ENCODE results near the gene RAB4A.

Gene RAB4A

GRCh38 chr1:229244091-229244490 lies 26.8 kb upstream of the RAB4A start:
- Histone ChIP-seq H2AK5ac (ENCODE audit: low read depth, low read length) (no peak overlapping the region), H4K8ac (ENCODE audit: low read depth, low read length) (no peak overlapping the region), H2BK15ac (ENCODE audit: low read length) (no peak overlapping the region), H3K23ac (ENCODE audit: low read depth, low read length, poor library complexity) (no peak overlapping the region), H2BK12ac (ENCODE audit: low read length) (no peak overlapping the region), H3K18ac (ENCODE audit: low read length) (no peak overlapping the region), H4K91ac (ENCODE audit: low read depth, low read length, poor library complexity) (no peak overlapping the region), H3K27ac (replicated peaks; ENCODE audit: low read length) (no peak overlapping the region), H3K4me1 (ENCODE audit: control insufficient read depth in 2 of 2, insufficient read depth in 1 of 2, low read depth in 1 of 2, low read length in 2 of 2) (peaks cover 2 to 21% of the 10 kb centered on the region in 2 donors), H3K79me1 (ENCODE audit: low read depth, low read length) (peaks cover 3% of the 10 kb centered on the region), H3K9ac (ENCODE audit: low read depth, low read length, poor library complexity) (no peak overlapping the region), H3K4me3 (ENCODE audit: low read length in 2 of 2) (no peak overlapping the region), H3K9me3 (replicated peaks in 1 of 2; ENCODE audit: control insufficient read depth in 2 of 2, insufficient read depth in 1 of 2, low read depth in 1 of 2, low read length in 2 of 2) (peaks cover 2 to 24% of the 10 kb centered on the region in 2 donors), H2AFZ (ENCODE audit: low read length) (no peak overlapping the region), H3K4me2 (ENCODE audit: insufficient read depth, low read length, poor library complexity, severe bottlenecking) (no peak overlapping the region), H3K4ac (ENCODE audit: low read length) (no peak overlapping the region), H3K14ac (ENCODE audit: low read length) (no peak overlapping the region), H3K27me3 (ENCODE audit: control insufficient read depth in 3 of 3, insufficient read depth in 3 of 3, low read depth in 1 of 3, low read length in 3 of 3) (no peaks in the 10 kb centered on the region), H2BK5ac (ENCODE audit: low read length) (no peak overlapping the region), H3K36me3 (replicated peaks in 1 of 2; ENCODE audit: control insufficient read depth in 2 of 2, insufficient read depth in 2 of 2, low read length in 2 of 2) (no peaks in the 10 kb centered on the region), H2BK120ac (ENCODE audit: low read depth, low read length) (no peak overlapping the region)
- no CpG with 5 or more reads among the region's 3 CpGs for WGBS, 2 donors (ENCODE audit: extremely low coverage in 2 of 2, insufficient read length in 2 of 2, insufficient replicate concordance in 1 of 2)
- no peak for DNase-seq (ENCODE audit: low spot score)

- Histone ChIP-seq H3K9me3 (replicated peaks in 1 of 2; ENCODE audit: control insufficient read depth in 2 of 2, insufficient read depth in 1 of 2, low read depth in 1 of 2, low read length in 2 of 2) (peaks cover 2 to 14% of the 10 kb centered on the region in 2 donors), H3K79me1 (ENCODE audit: low read depth, low read length) (peaks cover 3% of the 10 kb centered on the region), H3K9ac (ENCODE audit: low read depth, low read length, poor library complexity) (no peak overlapping the region), H3K14ac (ENCODE audit: low read length) (no peak overlapping the region), H2AK5ac (ENCODE audit: low read depth, low read length) (no peak overlapping the region), H2BK12ac (ENCODE audit: low read length) (no peak overlapping the region), H2BK120ac (ENCODE audit: low read depth, low read length) (no peak overlapping the region), H3K27ac (replicated peaks; ENCODE audit: low read length) (no peak overlapping the region), H3K27me3 (ENCODE audit: control insufficient read depth in 3 of 3, insufficient read depth in 3 of 3, low read depth in 1 of 3, low read length in 3 of 3) (peaks cover 0 to 5% (median 0%) of the 10 kb centered on the region in 3 experiments), H3K4me2 (ENCODE audit: insufficient read depth, low read length, poor library complexity, severe bottlenecking) (no peak overlapping the region), H3K36me3 (replicated peaks in 1 of 2; ENCODE audit: control insufficient read depth in 2 of 2, insufficient read depth in 2 of 2, low read length in 2 of 2) (no peaks in the 10 kb centered on the region), H3K4ac (ENCODE audit: low read length) (no peak overlapping the region), H4K91ac (ENCODE audit: low read depth, low read length, poor library complexity) (no peak overlapping the region), H4K8ac (ENCODE audit: low read depth, low read length) (no peak overlapping the region), H2BK5ac (ENCODE audit: low read length) (no peak overlapping the region), H3K18ac (ENCODE audit: low read length) (no peak overlapping the region), H2AFZ (ENCODE audit: low read length) (no peak overlapping the region), H2BK15ac (ENCODE audit: low read length) (no peak overlapping the region), H3K23ac (ENCODE audit: low read depth, low read length, poor library complexity) (no peak overlapping the region), H3K4me1 (ENCODE audit: control insufficient read depth in 2 of 2, insufficient read depth in 1 of 2, low read depth in 1 of 2, low read length in 2 of 2) (peaks cover 11 to 15% of the 10 kb centered on the region in 2 donors), H3K4me3 (ENCODE audit: low read length in 2 of 2) (no peak overlapping the region)
- DNase-seq (ENCODE audit: low spot score), result no peak
- WGBS, 2 donors (ENCODE audit: extremely low coverage in 2 of 2, insufficient read length in 2 of 2, insufficient replicate concordance in 1 of 2), result no CpG with 5 or more reads among the region's 2 CpGs
Measured at GRCh38 chr1:229247871-229248270, 23.0 kb upstream of the RAB4A start.

- Histone ChIP-seq H2BK120ac (ENCODE audit: low read depth, low read length) (no peak overlapping the region), H2AK5ac (ENCODE audit: low read depth, low read length) (peak overlapping the region; percentile 15), H3K14ac (ENCODE audit: low read length) (no peak overlapping the region), H2BK12ac (ENCODE audit: low read length) (no peak overlapping the region), H3K27ac (replicated peaks; ENCODE audit: low read length) (no peak overlapping the region), H3K27me3 (ENCODE audit: control insufficient read depth in 3 of 3, insufficient read depth in 3 of 3, low read depth in 1 of 3, low read length in 3 of 3) (peaks cover 0 to 5% (median 0%) of the 10 kb centered on the region in 3 experiments), H4K8ac (ENCODE audit: low read depth, low read length) (no peak overlapping the region), H2AFZ (ENCODE audit: low read length) (no peak overlapping the region), H3K4me1 (ENCODE audit: control insufficient read depth in 2 of 2, insufficient read depth in 1 of 2, low read depth in 1 of 2, low read length in 2 of 2) (peaks cover 15 to 19% of the 10 kb centered on the region in 2 donors), H3K23ac (ENCODE audit: low read depth, low read length, poor library complexity) (no peak overlapping the region), H3K4me2 (ENCODE audit: insufficient read depth, low read length, poor library complexity, severe bottlenecking) (no peak overlapping the region), H3K4me3 (ENCODE audit: low read length in 2 of 2) (no peak overlapping the region), H3K9me3 (replicated peaks in 1 of 2; ENCODE audit: control insufficient read depth in 2 of 2, insufficient read depth in 1 of 2, low read depth in 1 of 2, low read length in 2 of 2) (peaks cover 0 to 3% of the 10 kb centered on the region in 2 donors), H3K36me3 (replicated peaks in 1 of 2; ENCODE audit: control insufficient read depth in 2 of 2, insufficient read depth in 2 of 2, low read length in 2 of 2) (no peaks in the 10 kb centered on the region), H3K4ac (ENCODE audit: low read length) (no peak overlapping the region), H3K79me1 (ENCODE audit: low read depth, low read length) (peaks cover 3% of the 10 kb centered on the region), H3K9ac (ENCODE audit: low read depth, low read length, poor library complexity) (no peak overlapping the region), H4K91ac (ENCODE audit: low read depth, low read length, poor library complexity) (no peak overlapping the region), H2BK5ac (ENCODE audit: low read length) (no peak overlapping the region), H3K18ac (ENCODE audit: low read length) (peak overlapping the region; percentile 2), H2BK15ac (ENCODE audit: low read length) (no peak overlapping the region)
- no CpG with 5 or more reads among the region's 10 CpGs for WGBS, 2 donors (ENCODE audit: extremely low coverage in 2 of 2, insufficient read length in 2 of 2, insufficient replicate concordance in 1 of 2)
- no peak for DNase-seq (ENCODE audit: low spot score)
Measured at GRCh38 chr1:229248821-229249817, 21.8 kb upstream of the RAB4A start.

- H2BK120ac ChIP-seq (ENCODE audit: low read depth, low read length), result no peak overlapping the region
- peaks cover 3% of the 10 kb centered on the region for H3K79me1 ChIP-seq (ENCODE audit: low read depth, low read length)
- DNase-seq (ENCODE audit: low spot score), result no peak
- H3K4me3 ChIP-seq (ENCODE audit: low read length in 2 of 2), result no peak overlapping the region
- H4K8ac ChIP-seq (ENCODE audit: low read depth, low read length), result no peak overlapping the region
- H2BK15ac ChIP-seq (ENCODE audit: low read length), result no peak overlapping the region
- no peak overlapping the region for H3K23ac ChIP-seq (ENCODE audit: low read depth, low read length, poor library complexity)
- no CpG with 5 or more reads among the region's 6 CpGs for WGBS, 2 donors (ENCODE audit: extremely low coverage in 2 of 2, insufficient read length in 2 of 2, insufficient replicate concordance in 1 of 2)
- no peak overlapping the region for H3K27ac ChIP-seq (replicated peaks; ENCODE audit: low read length)
- H2AK5ac ChIP-seq (ENCODE audit: low read depth, low read length), result no peak overlapping the region
- no peak overlapping the region for H3K18ac ChIP-seq (ENCODE audit: low read length)
- H2BK5ac ChIP-seq (ENCODE audit: low read length), result no peak overlapping the region
- peaks cover 0 to 5% (median 0%) of the 10 kb centered on the region in 3 experiments for H3K27me3 ChIP-seq (ENCODE audit: control insufficient read depth in 3 of 3, insufficient read depth in 3 of 3, low read depth in 1 of 3, low read length in 3 of 3)
- H3K4me2 ChIP-seq (ENCODE audit: insufficient read depth, low read length, poor library complexity, severe bottlenecking), result no peak overlapping the region
- H3K4ac ChIP-seq (ENCODE audit: low read length), result no peak overlapping the region
- no peaks in the 10 kb centered on the region for H3K9me3 ChIP-seq (replicated peaks in 1 of 2; ENCODE audit: control insufficient read depth in 2 of 2, insufficient read depth in 1 of 2, low read depth in 1 of 2, low read length in 2 of 2)
- peaks cover 15 to 19% of the 10 kb centered on the region in 2 donors for H3K4me1 ChIP-seq (ENCODE audit: control insufficient read depth in 2 of 2, insufficient read depth in 1 of 2, low read depth in 1 of 2, low read length in 2 of 2)
- no peak overlapping the region for H2BK12ac ChIP-seq (ENCODE audit: low read length)
- no peaks in the 10 kb centered on the region for H3K36me3 ChIP-seq (replicated peaks in 1 of 2; ENCODE audit: control insufficient read depth in 2 of 2, insufficient read depth in 2 of 2, low read length in 2 of 2)
- H3K9ac ChIP-seq (ENCODE audit: low read depth, low read length, poor library complexity), result no peak overlapping the region
- H2AFZ ChIP-seq (ENCODE audit: low read length), result no peak overlapping the region
- no peak overlapping the region for H3K14ac ChIP-seq (ENCODE audit: low read length)
- no peak overlapping the region for H4K91ac ChIP-seq (ENCODE audit: low read depth, low read length, poor library complexity)
Measured at GRCh38 chr1:229249854-229250644, 20.9 kb upstream of the RAB4A start.
